Urinary bladder (tissue), 4 donors: ENCODE data around the gene FHIT. TPM values are rescaled to one million over a fixed set of nuclear protein-coding genes. Genes with fewer than 3 reads are reported as not detected.

ENCODE experiments used
- DNase-seq: peaks from one replicate; pipeline ENCODE4 v3.0.0-alpha.2; 2015; ENCODE audit errors: extremely low spot score
- H3K27ac ChIP-seq: one replicate; pipeline ENCODE4 v1.5.1; 2013; ENCODE audit warnings: low read depth, mild to moderate bottlenecking, moderate library complexity
- H3K36me3 ChIP-seq: one replicate; pipeline ENCODE4 v1.6.1; 2013; ENCODE audit warnings: mild to moderate bottlenecking, moderate library complexity; ENCODE audit not compliant: insufficient read depth
- H3K4me1 ChIP-seq: one replicate; pipeline ENCODE4 v1.6.1; 2013; ENCODE audit warnings: mild to moderate bottlenecking, moderate library complexity; ENCODE audit not compliant: insufficient read depth
- H3K4me3 ChIP-seq: one replicate; pipeline ENCODE4 v1.5.1; 2013; ENCODE audit warnings: low read depth, low read length
- WGBS: extraction: QIAGEN DNeasy Blood & Tissue Kit; methylation state at CpG from one replicate; pipeline ENCODE4 v1.1.7; 2013; 5-methylcytosine and 5-hydroxymethylcytosine counted together
- polyA plus RNA-seq: library from polyadenylated mRNA; stranded (reverse); fragments of 200-250 nt; gene quantifications from one replicate; pipeline ENCODE4 v1.2.3, GENCODE V29; 2013
- total RNA-seq: library from RNA; depleted of rRNA; stranded (reverse); fragments of >200 nt; gene quantifications from one replicate; pipeline ENCODE4 v1.2.3, GENCODE V29; 2014
- donor health status: healthy with polysubstance abuse.
- donor health status: healthy.

FHIT gene
- total and polyA plus RNA-seq, 2 donors, result 4.5 to 7.4 TPM

GRCh38 chr3:60027335-60027734 lies 1223.9 kb downstream of the FHIT start:
- H3K4me3 ChIP-seq, result no peak overlapping the region
- H3K4me1 ChIP-seq, result no peaks in the 10 kb centered on the region
- no peak overlapping the region for H3K27ac ChIP-seq
- H3K36me3 ChIP-seq, result no peaks in the 10 kb centered on the region
- no peak for DNase-seq
- WGBS, result 96% methylated on average over 7 of the region's 7 CpGs

- no peak overlapping the region for H3K27ac ChIP-seq
- no peaks in the 10 kb centered on the region for H3K36me3 ChIP-seq
- DNase-seq, result no peak
- no peak overlapping the region for H3K4me3 ChIP-seq
- no peaks in the 10 kb centered on the region for H3K4me1 ChIP-seq
- 41% methylated on average over 3 of the region's 3 CpGs for WGBS
These were observed 1225.9 kb downstream of the FHIT start for GRCh38 chr3:60025096-60026050.

- DNase-seq, result no peak
- Histone ChIP-seq H3K4me1 (no peaks in the 10 kb centered on the region), H3K36me3 (no peaks in the 10 kb centered on the region), H3K4me3 (no peak overlapping the region), H3K27ac (no peak overlapping the region)
- WGBS, result 87% methylated on average over 2 of the region's 2 CpGs
These were observed 1226.9 kb downstream of the FHIT start for GRCh38 chr3:60024400-60024799.

- no peak for DNase-seq
- H3K4me1 ChIP-seq, result no peaks in the 10 kb centered on the region
- no peak overlapping the region for H3K27ac ChIP-seq
- no peak overlapping the region for H3K4me3 ChIP-seq
- no peaks in the 10 kb centered on the region for H3K36me3 ChIP-seq
These were observed 1228.1 kb downstream of the FHIT start for GRCh38 chr3:60023189-60023588.

GRCh38 chr3:60017631-60018030 lies 1233.6 kb downstream of the FHIT start:
- WGBS, result 80% methylated on average over 2 of the region's 2 CpGs
- Histone ChIP-seq H3K4me1 (no peaks in the 10 kb centered on the region), H3K36me3 (no peaks in the 10 kb centered on the region), H3K4me3 (no peak overlapping the region), H3K27ac (no peak overlapping the region)
- no peak for DNase-seq

GRCh38 chr3:60015032-60015705 lies 1236.1 kb downstream of the FHIT start:
- WGBS, result 90% methylated on average over 6 of the region's 6 CpGs
- Histone ChIP-seq H3K27ac (no peak overlapping the region), H3K36me3 (no peaks in the 10 kb centered on the region), H3K4me1 (no peaks in the 10 kb centered on the region), H3K4me3 (no peak overlapping the region)
- no peak for DNase-seq

GRCh38 chr3:60013241-60013640 lies 1238.0 kb downstream of the FHIT start:
- DNase-seq, result no peak
- H3K4me1 ChIP-seq, result no peaks in the 10 kb centered on the region
- H3K4me3 ChIP-seq, result no peak overlapping the region
- WGBS, result 85% methylated on average over 1 of the region's 1 CpG
- H3K36me3 ChIP-seq, result no peaks in the 10 kb centered on the region
- H3K27ac ChIP-seq, result no peak overlapping the region

- H3K4me1 ChIP-seq, result no peaks in the 10 kb centered on the region
- WGBS, result 72% methylated on average over 9 of the region's 9 CpGs
- H3K36me3 ChIP-seq, result no peaks in the 10 kb centered on the region
- H3K27ac ChIP-seq, result no peak overlapping the region
- no peak for DNase-seq
- H3K4me3 ChIP-seq, result no peak overlapping the region
These were observed 1240.0 kb downstream of the FHIT start for GRCh38 chr3:60011218-60011617.

GRCh38 chr3:60010781-60011180 lies 1240.5 kb downstream of the FHIT start:
- Histone ChIP-seq H3K27ac (no peak overlapping the region), H3K4me1 (no peaks in the 10 kb centered on the region), H3K36me3 (no peaks in the 10 kb centered on the region), H3K4me3 (no peak overlapping the region)
- 47% methylated on average over 4 of the region's 4 CpGs for WGBS
- DNase-seq, result no peak

- no peaks in the 10 kb centered on the region for H3K4me1 ChIP-seq
- no peak overlapping the region for H3K4me3 ChIP-seq
- WGBS, result 89% methylated on average over 3 of the region's 3 CpGs
These were observed 1241.2 kb downstream of the FHIT start for GRCh38 chr3:60009931-60010478.

GRCh38 chr3:60001369-60001768 lies 1249.9 kb downstream of the FHIT start:
- Histone ChIP-seq H3K27ac (no peak overlapping the region), H3K36me3 (no peaks in the 10 kb centered on the region), H3K4me1 (no peaks in the 10 kb centered on the region), H3K4me3 (no peak overlapping the region)
- no peak for DNase-seq
- WGBS, result 94% methylated on average over 6 of the region's 6 CpGs

More at GRCh38 chr3:60009931-60010478, 1241.2 kb downstream of the FHIT start:
- no peaks in the 10 kb centered on the region for H3K36me3 ChIP-seq
- no peak overlapping the region for H3K27ac ChIP-seq
- no peak for DNase-seq

GRCh38 chr3:60000311-60001105 lies 1250.7 kb downstream of the FHIT start:
- WGBS, result 97% methylated on average over 6 of the region's 6 CpGs
- Histone ChIP-seq H3K4me3 (no peak overlapping the region), H3K27ac (no peak overlapping the region), H3K36me3 (no peaks in the 10 kb centered on the region), H3K4me1 (no peaks in the 10 kb centered on the region)
- no peak for DNase-seq

GRCh38 chr3:59998058-59998457 lies 1253.2 kb downstream of the FHIT start:
- no peaks in the 10 kb centered on the region for H3K36me3 ChIP-seq
- DNase-seq, result no peak
- H3K4me3 ChIP-seq, result no peak overlapping the region
- no peak overlapping the region for H3K27ac ChIP-seq
- no peaks in the 10 kb centered on the region for H3K4me1 ChIP-seq
- 83% methylated on average over 6 of the region's 6 CpGs for WGBS
